HG02840 (cell line): ENCODE results near the gene SETD1B.

Experiments
- ATAC-seq: cut with Tn5 transposase; IDR thresholded peaks from one replicate; pipeline ENCODE4 v1.9.1; 2021; ENCODE audit warnings: mild to moderate bottlenecking, moderate library complexity, moderate number of reproducible peaks; ENCODE audit not compliant: unreplicated experiment, low FRiP score

The SETD1B gene

DNA sequence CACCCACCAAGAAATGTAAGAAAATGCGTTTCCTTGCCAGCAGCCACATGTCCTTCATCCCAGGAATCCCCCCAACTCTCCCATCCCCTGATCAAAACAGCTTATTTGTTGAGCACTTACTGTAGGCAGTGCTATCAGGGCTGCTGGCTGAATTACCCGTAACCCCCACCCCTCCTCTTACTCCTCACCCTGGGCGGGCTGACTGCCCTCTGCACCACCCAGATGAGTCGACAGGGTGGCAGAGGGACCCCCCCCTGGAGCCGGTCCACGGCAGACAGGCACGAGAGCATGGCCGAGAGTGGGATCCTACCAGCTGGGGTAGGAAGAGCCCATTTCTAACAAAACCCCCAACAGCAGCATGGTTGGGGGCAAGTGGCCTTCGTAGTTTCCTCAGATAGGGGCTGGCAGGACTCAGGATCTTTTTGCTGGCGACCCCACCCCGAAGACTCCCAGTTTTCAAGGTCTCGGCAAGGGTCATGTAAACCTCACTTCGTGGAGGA is 9.2 kb upstream of the SETD1B start:
- ATAC-seq, result no peak

DNA sequence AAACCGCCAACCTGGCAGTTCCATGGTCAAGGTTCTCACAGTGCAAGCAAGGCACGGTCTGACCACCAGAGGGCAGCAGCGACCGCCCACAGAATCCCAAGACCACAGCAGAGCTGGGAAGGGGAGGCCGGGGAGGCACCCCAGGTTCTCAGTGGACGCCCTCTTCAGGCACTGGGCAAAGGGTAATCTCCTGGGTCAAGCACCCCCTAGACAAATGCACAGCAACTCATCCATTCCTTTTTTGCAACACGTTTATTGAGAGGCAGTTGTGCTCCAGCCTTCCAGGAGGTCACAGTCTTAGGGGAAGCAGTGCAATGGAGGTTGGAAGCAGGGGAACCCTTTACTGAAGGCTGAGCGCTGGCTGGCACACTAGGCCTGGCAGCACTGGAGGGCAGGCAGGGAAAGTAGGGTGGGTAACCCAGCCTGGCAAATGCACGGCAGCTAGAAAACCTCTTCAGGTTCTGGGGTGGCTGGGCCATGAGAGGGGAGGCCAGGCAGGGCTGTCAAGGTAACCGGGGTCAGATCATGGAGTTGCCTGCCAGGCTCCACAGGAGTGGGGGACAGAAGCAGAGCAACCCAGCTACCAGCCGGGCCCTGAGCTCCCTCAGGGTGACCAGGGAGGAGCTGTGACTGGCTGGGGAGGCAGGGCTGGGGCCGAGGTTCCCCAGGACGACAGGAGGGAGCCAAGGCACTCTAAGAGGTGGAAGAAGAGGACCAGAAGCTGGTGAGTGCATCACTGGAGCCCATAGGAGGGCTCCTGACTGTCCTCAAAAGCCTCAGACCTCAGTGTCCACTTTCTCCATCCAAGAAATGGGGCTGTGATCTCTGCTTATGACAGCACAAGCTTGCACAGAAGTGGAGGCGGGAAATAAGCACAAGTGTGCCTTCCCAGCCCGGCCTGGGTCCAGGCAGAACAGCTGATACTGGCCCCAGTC is 8.5 kb upstream of the SETD1B start:
- ATAC-seq, result no peak

DNA sequence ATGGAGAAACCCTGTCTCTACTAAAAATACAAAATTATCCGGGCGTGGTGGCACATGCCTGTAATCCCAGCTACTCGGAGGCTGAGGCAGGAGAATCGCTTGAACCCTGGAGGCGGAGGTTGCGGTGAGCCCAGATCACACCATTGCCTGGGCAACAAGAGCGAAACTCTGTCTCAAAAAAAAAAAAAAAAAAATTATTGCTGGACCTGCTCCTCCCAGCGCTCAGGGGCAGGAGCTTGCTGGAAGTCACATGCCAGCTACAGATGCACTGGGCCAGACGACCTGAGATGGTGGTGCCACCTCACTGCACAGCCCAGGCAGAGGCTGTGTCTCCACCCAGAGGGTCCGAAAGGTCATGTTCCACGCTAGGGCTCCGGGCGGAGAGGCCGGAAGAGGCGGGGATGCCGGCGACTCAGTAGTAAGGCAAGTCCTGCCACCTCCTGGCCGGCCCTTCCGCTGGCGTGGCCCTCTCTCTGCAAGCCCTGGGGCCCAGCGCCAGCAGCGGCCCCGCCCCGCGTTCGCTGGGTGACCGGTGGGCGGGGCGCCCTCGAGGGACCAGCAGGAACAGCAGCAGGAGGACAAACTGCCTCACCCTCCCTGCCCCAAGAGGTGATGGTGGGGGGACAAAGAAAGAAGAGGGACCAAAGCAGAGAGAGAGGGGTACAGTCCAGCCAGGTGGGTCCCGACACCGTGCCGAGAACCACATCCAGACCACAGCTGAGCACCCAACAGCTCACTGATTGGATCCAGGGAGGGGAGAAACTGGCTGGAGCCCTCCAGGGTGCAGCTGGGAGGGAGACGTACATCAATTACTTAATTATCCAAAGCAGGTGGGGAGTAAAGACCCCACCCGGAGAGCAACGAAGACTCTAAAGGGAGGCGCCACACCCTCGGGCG is 6.7 kb upstream of the SETD1B start:
- no peak for ATAC-seq

DNA sequence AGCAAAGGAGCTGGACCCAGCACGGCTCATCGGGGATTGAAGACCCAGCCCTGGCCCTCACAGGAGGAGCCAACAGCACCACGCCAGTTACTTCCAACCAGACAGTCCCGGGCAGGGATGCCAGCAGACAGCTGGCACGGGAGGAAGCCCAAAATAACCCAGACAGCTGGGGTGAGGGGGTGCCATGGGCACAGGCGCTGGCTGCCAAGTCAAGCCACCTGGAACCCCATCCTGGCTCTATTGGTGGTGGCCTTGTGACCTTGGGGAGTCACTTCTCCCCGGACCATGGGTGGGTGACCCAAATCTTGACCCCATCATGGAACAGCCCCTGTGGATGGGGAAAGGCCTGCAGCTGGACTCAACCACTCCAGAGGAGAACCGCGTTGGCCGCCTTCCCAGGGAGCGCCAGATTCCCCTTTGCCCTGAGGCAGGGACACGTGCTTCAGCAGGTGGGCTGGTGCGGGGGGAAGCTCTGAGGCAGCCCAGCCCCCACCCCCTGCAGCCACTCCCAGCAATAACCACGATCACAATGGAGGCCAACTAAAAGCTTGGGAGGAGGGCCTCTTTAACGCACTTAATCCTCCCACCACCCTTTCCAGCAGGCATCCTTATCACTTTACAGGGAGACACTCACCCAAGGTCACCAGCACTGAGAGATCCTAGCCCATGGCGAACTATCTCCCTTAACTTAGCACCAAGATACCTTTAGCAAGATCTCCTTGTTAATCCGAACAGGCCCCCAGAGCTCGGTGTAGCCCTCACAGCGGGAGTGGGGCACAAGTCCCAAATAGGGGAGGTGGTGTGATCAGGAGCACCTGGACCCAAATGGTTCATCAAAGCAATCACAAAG is 5.6 kb upstream of the SETD1B start:
- no peak for ATAC-seq

DNA sequence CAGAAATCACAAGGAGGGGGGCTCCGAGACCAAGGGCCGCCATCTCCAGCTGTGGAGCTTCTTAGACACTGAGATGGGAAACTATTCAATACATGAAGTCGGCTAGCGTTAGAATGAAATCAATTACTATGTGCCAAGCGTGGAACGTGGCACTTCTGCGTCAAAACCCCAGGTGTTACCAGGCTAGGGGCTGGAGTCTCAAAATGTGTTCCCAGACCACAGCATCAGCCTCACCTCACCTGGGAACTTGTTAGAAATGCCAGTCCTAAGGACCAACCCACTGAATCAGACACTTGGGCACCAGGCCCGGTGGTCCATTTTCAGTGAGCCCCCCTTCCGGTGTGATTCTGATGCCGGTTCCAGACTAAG is 5.0 kb upstream of the SETD1B start:
- ATAC-seq, result no peak

DNA sequence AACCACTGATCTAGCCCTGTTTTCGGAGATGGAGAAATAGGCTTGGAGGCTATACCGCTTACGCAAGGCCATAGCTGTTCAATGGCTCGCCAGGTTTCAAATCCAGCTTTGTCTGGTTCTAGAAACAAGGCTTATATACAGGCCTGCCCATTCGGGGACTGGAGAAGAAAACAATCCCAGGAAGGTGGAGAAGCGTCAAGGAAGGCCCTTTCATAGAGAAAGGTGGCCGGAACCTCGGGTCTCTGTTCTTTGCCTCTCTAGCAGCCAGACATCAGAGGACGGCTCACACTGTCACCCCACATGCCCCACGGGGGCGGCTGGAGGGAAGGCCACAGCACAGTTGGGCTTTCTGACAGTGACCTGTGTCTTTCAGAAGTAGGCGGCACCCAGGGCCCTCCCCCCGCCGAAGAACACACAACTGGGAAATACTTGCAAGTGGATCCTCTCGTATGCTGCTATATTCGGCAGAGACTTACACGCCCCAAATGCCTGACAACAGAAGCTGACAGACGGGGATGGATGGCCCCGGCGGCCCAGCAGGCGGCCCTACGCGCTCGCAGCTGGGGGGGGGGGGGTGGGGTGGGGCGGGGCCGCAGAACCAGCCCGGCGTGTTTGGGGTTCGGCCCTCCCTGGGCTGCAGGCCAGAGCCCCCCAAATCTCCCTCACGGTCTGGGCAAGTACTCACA is 4.5 kb upstream of the SETD1B start:
- no peak for ATAC-seq

DNA sequence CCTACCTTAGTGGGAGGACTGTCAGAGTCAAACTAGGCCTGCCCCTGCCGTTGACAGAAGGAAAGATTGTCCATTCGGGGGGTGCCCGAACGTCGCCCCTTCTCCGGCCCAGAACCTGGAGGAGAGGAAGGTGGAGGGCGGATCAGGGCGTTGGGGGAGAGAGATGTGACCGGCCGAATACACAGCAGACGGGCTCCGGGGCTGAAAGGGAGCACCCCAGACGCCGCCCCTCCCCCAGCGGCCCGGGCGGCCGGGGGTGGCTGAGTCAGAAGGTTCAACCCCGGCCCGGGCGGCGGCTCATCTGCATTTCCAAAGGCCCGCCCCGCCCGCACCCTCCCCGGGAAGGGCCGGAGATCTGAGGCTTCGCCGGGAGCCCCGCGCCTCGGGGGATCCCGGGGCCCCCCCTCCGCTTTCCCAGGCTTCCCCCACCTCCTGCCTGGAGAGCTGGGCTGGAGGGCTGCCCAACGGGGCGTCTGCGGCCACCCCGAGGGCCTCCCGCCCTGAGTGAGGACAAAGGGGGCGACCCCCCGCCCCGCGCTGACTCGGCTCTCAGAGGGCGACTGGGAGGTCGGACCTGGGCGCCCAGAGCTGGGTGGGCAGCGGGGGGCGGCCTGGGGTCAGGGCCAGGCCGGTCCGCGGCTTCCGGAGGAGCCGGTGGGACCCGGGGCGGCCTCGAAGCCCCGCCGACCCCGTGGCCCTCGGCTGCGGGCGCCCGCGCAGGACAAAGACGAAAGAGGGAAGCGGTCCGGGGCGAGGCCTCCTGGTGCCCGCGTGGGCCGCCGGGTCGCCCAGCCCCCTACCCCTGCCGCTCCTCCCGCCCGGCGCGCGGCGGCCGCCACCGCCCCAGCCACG is 3.7 kb upstream of the SETD1B start:
- no peak for ATAC-seq

DNA sequence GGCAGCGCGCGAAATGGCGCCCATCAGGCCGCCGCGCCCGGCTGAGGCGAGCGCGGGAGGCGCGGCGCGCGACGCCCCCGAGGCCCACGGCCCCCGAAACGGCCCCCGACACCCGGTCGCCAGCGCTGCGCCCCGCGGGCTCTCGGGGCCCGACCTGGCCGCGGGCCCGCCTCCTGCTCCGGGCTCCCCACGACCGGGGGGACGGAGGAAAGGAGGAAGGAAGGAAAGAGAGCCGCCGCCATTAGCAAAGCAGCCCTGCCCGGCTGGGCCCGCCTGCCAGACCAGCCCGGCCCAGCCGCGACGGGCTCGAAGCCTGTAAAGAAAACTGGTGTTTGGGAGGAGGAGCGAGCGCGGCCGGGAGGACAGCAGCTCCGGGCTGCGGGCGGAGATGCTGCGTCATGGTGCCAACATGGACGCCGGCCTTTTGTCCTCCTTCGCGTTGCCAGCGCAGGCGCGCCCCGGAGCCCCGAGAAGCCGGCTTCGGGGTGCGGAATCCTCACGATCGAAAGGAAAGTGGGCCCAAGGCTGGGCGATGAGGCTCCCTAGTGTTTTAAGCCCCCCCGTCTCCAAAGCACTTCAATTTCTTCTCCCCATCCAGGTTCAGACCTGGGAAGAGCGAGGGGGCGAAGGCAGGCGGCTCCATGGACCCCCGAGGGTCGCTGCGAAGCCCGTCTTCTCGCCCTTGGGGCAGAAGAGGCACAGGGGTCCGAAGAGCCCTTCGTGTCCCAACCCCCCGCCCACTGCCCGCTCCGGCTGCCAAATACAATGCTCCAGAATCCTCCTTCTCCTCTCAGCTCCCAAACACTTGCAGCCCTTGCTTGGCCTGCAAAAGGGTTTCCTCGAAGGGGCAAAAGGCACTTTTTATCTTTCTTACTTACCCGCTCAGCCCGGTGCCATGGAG is 2.9 kb upstream of the SETD1B start:
- no peak for ATAC-seq

DNA sequence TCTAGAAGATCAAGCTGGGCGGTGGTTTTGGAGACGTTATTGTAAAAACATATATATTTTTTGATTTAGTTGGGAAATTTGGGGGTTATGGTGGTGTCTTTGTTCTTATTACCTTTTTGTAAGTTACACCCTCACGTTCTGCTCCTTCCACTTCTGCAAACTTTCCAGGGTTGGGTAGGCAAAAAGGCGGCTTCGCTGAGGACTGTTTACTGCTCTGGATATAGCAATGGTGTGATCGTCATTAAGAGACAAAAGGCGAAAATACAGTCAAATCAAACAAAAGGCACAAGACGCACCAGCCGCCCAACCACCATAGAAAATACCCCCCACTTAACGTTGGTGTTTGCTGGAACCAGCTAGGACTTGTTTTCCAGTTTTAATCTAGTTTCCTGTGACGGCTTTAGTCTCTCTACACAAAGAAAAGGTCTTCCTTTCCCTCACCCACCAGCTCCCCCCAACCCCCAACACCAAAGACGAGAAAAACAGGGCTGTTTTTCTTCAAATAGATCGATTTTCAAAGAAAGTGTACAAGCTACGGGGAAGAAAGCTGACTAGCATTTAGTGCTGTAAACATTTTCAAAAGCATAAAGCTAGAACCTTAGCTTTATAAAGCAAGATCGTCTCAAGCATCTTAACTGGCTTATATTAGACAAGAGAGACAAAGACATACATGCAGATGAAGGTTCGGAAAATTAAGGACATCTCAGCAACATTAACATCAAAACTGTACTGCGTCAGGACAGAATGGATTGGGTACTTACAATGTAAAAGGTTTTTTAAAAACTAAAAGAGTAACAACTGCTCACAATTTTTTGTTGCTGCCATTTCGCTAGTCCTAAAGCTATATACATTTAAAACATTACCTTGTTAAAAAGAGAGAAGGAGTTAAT is 2.0 kb upstream of the SETD1B start:
- no peak for ATAC-seq

DNA sequence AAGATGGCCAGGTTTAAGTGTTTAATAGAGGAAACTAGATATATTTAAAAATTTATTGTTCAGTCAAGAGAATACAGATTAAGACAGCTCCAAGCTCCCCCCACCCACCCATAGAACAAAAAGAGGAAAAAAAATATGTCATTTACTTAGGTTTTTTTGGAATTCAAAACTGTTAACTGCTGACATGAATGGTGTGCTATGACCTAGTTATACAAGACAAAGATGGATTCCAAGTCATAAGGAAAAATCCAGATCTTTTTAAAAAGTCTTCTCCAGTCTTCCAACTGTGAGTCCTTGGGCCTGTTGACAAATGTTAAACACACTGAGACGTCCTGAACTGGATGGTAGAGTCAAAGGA is 1.3 kb upstream of the SETD1B start:
- ATAC-seq, result no peak

DNA sequence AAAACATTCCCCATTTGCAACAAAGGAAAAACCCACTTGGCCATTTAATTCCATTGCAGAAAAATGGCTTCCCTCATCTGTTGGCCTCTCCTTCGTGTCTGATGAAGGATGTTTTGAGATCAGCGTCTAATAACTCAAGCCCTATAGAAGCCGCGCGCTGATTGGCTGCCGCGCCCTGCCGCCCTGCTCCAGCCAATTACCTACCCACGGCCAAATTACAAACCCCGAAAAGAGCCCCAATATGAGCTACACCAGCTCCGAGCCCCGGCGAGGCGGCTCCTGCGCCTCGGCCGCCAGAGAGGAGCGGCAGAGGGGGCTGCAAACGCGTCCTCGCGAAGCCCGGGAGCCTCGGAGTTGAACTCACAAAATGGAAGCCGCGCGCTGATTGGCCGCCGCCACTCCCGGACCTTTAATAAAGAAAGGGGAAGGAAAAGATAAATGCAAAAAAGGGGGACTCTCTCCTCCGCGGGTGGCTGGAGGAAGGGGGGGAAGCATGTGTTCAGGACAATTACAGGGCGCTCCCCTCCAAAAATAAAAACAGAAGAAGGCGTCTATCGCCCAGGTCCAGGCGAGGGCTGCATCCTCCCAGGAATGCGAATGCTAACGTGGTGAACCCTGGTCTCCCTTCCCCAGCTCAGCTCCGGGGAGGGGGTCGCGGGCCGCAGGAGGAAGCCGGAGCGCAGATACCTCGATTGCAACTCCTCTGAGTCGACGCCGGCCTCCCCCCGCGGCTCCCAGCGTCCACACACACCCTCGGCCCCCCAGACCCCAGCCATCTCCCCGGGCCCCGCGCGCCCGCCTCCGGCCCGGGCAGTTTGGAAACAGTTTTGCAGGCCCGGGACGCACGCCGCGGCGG is 738 bp upstream of the SETD1B start:
- ATAC-seq, result peak; percentile 44

DNA sequence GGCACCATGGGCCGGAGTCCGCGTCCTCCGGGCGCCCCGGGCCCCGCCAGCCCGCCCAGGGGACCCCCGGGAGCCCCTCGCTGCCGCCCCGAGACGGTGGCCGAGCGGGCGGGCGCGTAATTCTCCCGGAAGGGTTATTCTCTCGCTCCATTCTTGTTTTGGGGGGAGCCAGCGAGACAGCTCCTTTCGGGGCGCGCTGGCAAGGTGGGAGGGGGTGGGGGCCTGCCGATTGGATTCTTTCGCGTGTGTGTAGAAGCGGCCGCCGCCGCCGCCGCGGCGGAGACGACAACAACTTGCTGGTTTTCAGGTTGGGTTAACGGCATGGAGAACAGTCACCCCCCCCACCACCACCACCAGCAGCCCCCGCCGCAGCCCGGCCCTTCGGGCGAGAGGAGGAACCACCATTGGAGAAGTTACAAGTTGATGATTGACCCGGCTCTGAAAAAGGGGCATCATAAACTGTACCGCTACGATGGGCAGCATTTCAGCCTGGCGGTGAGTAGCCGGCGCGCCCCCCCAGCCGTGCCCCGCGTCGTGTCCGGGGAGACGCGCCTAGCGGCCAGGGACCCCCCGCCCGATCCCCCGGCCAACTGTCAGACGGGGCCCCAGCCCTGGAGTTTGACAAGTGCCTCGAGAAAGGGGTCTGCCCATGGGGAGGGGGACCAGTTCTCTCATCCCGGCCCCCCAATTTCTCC is 755 bp downstream of the SETD1B start:
- ATAC-seq, result no peak

DNA sequence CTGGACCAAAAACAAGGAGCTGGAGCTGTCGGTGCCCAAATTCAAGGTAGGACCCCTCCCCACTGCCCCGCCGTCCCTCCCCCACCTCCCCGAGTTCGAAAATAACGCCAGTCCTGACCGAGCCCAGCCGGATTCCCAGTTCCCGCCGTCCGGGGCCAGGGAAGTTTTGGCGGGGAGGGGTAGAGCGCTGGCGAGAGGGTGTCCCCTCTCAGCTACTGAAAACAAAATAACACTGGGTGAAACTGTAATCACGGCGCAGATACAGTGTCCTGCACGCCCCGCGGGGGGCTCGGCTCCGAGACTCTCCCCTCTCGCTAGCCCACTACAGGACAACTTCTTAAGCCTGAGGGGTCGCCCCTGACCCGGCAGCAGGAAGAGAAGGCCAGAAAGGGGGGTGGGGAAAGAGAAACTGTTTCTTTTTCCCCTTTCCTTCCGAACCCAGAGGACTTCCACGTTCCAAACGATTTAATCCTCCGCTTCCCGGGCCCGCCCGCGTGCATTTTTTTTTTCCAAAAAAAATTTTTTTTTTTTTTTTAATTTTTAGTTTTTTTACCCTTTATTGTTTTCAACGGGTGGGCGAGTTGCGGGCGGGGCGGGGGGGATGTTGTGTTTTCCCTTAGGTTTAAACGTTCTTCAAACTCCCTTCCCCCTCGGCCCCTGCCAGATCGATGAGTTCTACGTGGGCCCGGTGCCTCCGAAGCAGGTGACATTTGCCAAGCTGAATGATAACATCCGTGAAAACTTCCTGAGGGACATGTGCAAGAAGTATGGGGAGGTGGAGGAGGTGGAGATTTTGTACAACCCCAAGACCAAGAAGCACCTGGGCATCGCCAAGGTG is 1.6 kb downstream of the SETD1B start:
- no peak for ATAC-seq

DNA sequence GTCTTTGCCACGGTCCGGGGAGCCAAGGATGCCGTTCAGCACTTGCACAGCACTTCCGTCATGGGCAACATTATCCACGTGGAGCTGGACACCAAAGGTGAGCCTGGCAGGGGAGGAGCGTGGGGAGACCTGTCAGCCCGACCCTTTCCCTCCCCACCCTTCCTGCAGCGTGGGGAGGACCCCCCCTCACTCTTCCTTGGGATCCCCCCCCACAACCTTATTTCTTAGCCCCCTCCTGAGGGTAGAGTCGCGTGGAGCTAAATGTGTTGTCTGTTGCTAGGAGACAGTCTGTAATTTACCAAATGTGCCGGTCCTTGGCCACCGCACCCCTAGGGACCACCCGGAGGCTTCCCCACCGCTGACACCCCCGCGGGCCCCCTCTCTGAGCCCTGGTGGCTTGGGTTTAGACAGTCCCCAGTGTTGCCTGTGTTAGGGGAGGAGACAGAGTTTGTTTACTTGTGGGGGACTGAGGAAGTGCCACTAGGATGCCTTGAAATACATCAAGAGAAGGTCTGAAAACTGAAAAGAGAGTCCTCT is 2.3 kb downstream of the SETD1B start:
- no peak for ATAC-seq
